Activated T-cell treated with anti-CD3 and anti-CD28 coated beads, Interleukin-2, amount 50 U/mL, for 4 hours (primary cell): ENCODE data around the gene ACTN1. TPM values are rescaled to one million over a fixed set of nuclear protein-coding genes. Genes with fewer than 3 reads are reported as not detected.

Experiments used
- total RNA-seq, 3 donors: library from RNA; stranded (reverse); gene quantifications; one replicate each; pipeline ENCODE4 v1.2.1, GENCODE V29; 2021

Gene ACTN1
- total RNA-seq, 3 donors from 2014 or later: 47.0 to 77.1 (median 56.2) TPM

Other genes starting within 250 kb of the ACTN1 start
- 100 to 1,000 TPM; 179 to 242 (median 210) TPM for gene ZFP36L1, start 186.2 kb downstream of the ACTN1 start, total RNA-seq
- 10 to 100 TPM; 25.1 to 33.6 (median 28.0) TPM for gene DCAF5, start 173.8 kb upstream of the ACTN1 start, total RNA-seq
- 1 to 10 TPM; 7.8 to 8.5 (median 7.8) TPM for gene EXD2, start 212.2 kb upstream of the ACTN1 start, total RNA-seq